GM18511 (cell line): ENCODE data around the gene FAHD2A.
"Not testable (repeated sequence)": the region's sequence is repeated elsewhere in the genome, so short reads cannot be mapped to it uniquely, and the experiment has no call there.

Experiments used
- ATAC-seq: cut with Tn5 transposase; IDR thresholded peaks from one replicate; pipeline ENCODE4 v1.9.1; 2021; ENCODE audit warnings: mild to moderate bottlenecking, moderate library complexity; ENCODE audit not compliant: unreplicated experiment

Gene FAHD2A

GRCh38 chr2:95375532-95376150 is 26.9 kb upstream of the FAHD2A start:
- ATAC-seq = no peak

GRCh38 chr2:95376311-95377215 is 25.9 kb upstream of the FAHD2A start:
- ATAC-seq = no peak

GRCh38 chr2:95377216-95378123 is 25.0 kb upstream of the FAHD2A start:
- ATAC-seq = no peak

DNA sequence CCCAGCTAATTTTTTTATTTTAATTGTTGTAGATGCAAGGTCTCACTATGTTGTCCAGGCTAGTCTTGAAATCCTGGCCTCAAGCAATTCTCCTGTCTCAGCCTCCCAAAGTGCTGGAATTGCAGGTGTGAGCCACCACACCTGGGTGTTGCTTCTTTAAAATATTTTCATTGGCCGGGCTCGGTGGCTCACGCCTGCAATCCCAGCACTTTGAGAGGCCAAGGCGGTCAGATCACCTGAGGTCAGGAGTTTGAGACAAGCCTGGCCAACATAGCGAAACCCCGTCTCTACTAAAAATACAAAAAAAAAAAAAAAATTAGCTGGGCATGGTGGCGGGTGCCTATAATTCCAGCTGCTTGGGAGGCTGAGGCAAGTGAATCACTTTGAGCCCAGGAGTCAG is 24.2 kb upstream of the FAHD2A start:
- not testable (repeated sequence) for ATAC-seq

- no peak for ATAC-seq
These were observed 23.1 kb upstream of the FAHD2A start for GRCh38 chr2:95379371-95379831.

GRCh38 chr2:95380280-95380679 is 22.2 kb upstream of the FAHD2A start:
- ATAC-seq = no peak

- no peak for ATAC-seq
These were observed 21.8 kb upstream of the FAHD2A start for GRCh38 chr2:95380731-95381130.

- ATAC-seq = no peak
These were observed 21.0 kb upstream of the FAHD2A start for GRCh38 chr2:95381212-95382191.

DNA sequence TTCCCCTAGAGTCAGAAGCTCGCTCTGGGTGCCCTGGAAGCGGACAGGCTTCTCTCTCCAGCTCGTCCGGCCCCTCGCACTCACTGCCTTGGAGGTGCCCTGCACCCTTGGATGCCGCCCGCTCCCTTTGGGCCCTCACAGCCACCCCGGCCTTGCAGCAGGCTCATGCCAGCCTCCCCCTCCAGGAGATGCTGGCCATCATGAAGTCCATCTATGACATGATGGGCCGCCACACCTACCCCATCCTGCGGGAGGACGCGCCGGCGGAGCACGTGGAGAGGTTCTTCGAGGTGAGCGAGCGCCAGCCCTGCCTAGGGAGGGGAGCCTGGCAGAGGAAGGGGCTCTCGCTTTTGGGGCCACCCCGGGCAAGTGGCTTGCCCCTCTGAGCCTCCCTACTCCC is 20.3 kb upstream of the FAHD2A start:
- no peak for ATAC-seq

- ATAC-seq = no peak
These were observed 19.5 kb upstream of the FAHD2A start for GRCh38 chr2:95382686-95383634.

DNA sequence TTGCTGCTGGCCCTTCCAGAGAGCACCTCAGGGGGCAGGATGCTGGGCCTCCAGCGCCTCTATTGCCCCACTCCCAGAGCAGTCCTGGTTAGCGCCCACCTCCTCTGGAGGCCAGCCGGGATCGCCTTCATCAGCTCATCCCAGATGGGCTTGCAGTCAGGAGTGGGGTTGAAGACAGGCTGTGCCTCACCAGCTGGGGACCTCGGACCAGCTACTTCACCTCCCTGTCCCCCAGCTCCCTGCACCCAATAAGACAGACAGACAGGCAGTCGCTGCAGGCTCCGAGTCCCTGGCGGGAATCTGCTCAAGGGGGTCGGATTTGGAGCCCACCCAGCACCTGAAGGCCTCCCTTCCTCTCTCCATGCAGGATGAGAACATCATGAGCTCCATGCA is 18.9 kb upstream of the FAHD2A start:
- no peak for ATAC-seq

- ATAC-seq = no peak
These were observed 17.5 kb upstream of the FAHD2A start for GRCh38 chr2:95384854-95385569.

DNA sequence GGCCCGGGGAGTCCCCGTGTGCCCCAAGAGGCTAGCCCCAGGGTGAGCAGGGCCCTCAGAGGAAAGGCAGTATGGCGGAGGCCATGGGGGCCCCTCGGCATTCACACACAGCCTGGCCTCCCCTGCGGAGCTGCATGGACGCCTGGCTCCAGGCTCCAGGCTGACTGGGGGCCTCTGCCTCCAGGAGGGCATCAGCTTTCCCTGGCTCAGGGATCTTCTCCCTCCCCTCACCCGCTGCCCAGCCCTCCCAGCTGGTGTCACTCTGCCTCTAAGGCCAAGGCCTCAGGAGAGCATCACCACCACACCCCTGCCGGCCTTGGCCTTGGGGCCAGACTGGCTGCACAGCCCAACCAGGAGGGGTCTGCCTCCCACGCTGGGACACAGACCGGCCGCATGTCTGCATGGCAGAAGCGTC is 16.9 kb upstream of the FAHD2A start:
- no peak for ATAC-seq

GRCh38 chr2:95386031-95386430 is 16.5 kb upstream of the FAHD2A start:
- ATAC-seq = no peak

- ATAC-seq = no peak
These were observed 15.2 kb upstream of the FAHD2A start for GRCh38 chr2:95387358-95387757.

DNA sequence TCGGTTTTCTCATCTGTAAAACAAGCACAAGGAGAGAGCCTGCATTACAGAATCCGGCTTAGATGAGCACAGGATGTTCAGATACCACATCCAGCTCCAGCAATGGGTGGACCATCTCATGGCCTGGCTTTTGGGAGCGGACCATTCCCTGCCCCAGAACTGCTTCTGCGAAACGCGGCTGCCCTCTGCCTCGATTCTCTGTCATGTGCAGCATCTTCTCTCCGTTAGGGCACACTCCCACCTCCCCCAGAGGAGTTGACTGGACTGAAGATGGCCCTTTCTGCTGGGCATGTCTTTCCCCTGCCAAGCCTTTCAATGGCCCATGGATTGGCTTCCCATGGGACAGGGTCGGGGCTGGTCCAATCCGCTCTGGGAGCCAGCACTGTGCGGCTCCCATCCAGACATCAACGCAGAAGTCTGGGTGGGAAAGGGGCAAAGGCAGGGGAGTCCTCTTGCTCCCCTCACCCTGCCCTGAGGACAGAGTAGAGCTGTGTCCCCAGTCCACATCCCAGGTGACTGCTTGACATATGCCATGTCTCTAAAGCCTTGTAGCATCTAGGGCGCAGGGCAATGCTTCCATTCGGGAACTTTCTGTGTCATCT is 14.3 kb upstream of the FAHD2A start:
- no peak for ATAC-seq

GRCh38 chr2:95388856-95389244 is 13.7 kb upstream of the FAHD2A start:
- ATAC-seq = peak; percentile 26
